Fibroblast of lung (primary cell): ENCODE measurements around the gene NUB1. TPM values are rescaled to one million over a fixed set of nuclear protein-coding genes. Genes with fewer than 3 reads are reported as not detected.
A peak's percentile ranks its signal among the peaks of the same experiment; 100 is the strongest.

Source experiments
- DNase-seq, 2 donors: peaks; one replicate each; pipeline versions ENCODE4 v3.0.0 to v3.0.0-alpha.2; 2010; ENCODE audit warnings: low read depth in 2 of 2
- H2AFZ ChIP-seq: 2 replicates; pipeline ENCODE4 v1.5.1; 2012; ENCODE audit warnings: low read length, control low read depth, inconsistent platforms
- H3K27ac ChIP-seq: 2 replicates; pipeline ENCODE4 v1.5.1; 2011; ENCODE audit warnings: low read length, control low read depth; ENCODE audit not compliant: insufficient read depth
- H3K27me3 ChIP-seq: 2 replicates; pipeline ENCODE4 v1.5.1; 2011; ENCODE audit warnings: mild to moderate bottlenecking, low read length; ENCODE audit not compliant: control insufficient read depth, insufficient read depth
- H3K36me3 ChIP-seq: 2 replicates; pipeline ENCODE4 v1.5.1; 2011; ENCODE audit warnings: low read length; ENCODE audit not compliant: control insufficient read depth, insufficient read depth
- H3K4me1 ChIP-seq: 2 replicates; pipeline ENCODE4 v1.5.1; 2011; ENCODE audit warnings: low read length; ENCODE audit not compliant: control insufficient read depth, insufficient read depth; ENCODE audit errors: extremely low read depth
- H3K4me2 ChIP-seq: 2 replicates; pipeline ENCODE4 v1.5.1; 2011; ENCODE audit warnings: low read length, control low read depth; ENCODE audit not compliant: insufficient read depth; ENCODE audit errors: extremely low read depth
- H3K4me3 ChIP-seq, 4 experiments: fragments of 200-600 bp in 1 of 4; sonication (generic) in 1 of 4; replicated peaks in 1 of 4; 2 replicates each; pipeline ENCODE4 v1.5.1; 2011 to 2016; ENCODE audit warnings: low read length in 4 of 4, low read depth in 3 of 4, mild to moderate bottlenecking in 3 of 4, control low read depth in 2 of 4, inconsistent platforms in 1 of 4, mixed read lengths in 1 of 4; ENCODE audit not compliant: insufficient read depth in 1 of 4; ENCODE audit errors: control extremely low read depth in 1 of 4
- H3K79me2 ChIP-seq: 2 replicates; pipeline ENCODE4 v1.5.1; 2012; ENCODE audit warnings: mild to moderate bottlenecking, low read length, inconsistent platforms; ENCODE audit not compliant: control insufficient read depth, insufficient read depth
- H3K9ac ChIP-seq: 2 replicates; pipeline ENCODE4 v1.5.1; 2011; ENCODE audit warnings: mild to moderate bottlenecking, low read length, control low read depth; ENCODE audit not compliant: insufficient read depth
- H3K9me3 ChIP-seq: 2 replicates; pipeline ENCODE4 v1.5.1; 2012; ENCODE audit warnings: low read depth, low read length; ENCODE audit not compliant: control insufficient read depth, insufficient read depth
- H4K20me1 ChIP-seq: 2 replicates; pipeline ENCODE4 v1.5.1; 2011; ENCODE audit warnings: low read length; ENCODE audit not compliant: control insufficient read depth, insufficient read depth; ENCODE audit errors: extremely low read depth
- EZH2 ChIP-seq: IDR thresholded peaks from 2 replicates; pipeline ENCODE4 v1.5.1; 2012; ENCODE audit warnings: low read length, control low read depth, mild to moderate bottlenecking; ENCODE audit errors: missing control alignments
- polyA plus RNA-seq, 2 donors: library from polyadenylated mRNA; depleted of rRNA in 1 of 2; stranded (reverse) in 1 of 2; unstranded in 1 of 2; fragments of >200 nt; gene quantifications; 2 replicates each; pipeline ENCODE4 v1.2.1, GENCODE V29; 2011 to 2012; ENCODE audit warnings: missing spikeins in 1 of 2
- total RNA-seq: library from RNA; depleted of rRNA; stranded (reverse); fragments of >200 nt; gene quantifications from 2 replicates; pipeline ENCODE4 v1.2.1, GENCODE V29; 2014
- TF ChIP-seq, protein P1 (sequence below), 2 donors: IDR thresholded peaks in 1 of 2; conservative IDR thresholded peaks in 1 of 2; 1 replicate in 1 of 2; 2 replicates in 1 of 2; pipeline ENCODE4 v1.5.1; 2011 to 2012; ENCODE audit warnings: low read length in 2 of 2, control low read depth in 1 of 2, inconsistent platforms in 1 of 2, low read depth in 1 of 2, mild to moderate bottlenecking in 1 of 2

Gene NUB1
- total and polyA plus RNA-seq, 2 donors (not counting 1 experiment from before 2014, with no cell fraction given): 44.4 to 77.7 TPM

DNA sequence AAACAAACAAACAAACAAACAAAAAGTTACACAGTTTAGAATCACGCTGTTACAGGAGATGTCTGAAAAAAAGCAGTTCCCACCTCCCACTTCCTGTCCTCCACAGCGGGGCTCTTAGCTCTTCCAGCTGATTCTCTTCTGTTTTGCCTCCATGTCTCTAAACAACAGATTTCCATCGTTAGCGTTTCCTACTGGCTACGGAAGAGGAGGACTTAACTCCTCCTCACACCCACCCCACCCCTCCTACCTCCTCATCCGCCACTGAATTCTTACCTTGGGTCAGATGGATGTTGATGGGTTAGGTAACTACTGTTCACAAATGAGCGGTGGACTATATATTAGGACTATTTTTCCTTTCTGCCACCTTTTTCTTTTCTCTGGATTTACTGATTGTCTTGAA is 36.8 kb upstream of the NUB1 start:
- peaks cover 9% of the 10 kb centered on the region for H3K4me1 ChIP-seq
- H3K4me2 ChIP-seq: peak overlapping the region; percentile 74
- H3K9ac ChIP-seq: no peak overlapping the region
- no peak for DNase-seq
- peak overlapping the region; percentile 61 for H2AFZ ChIP-seq
- H3K36me3 ChIP-seq: no peaks in the 10 kb centered on the region
- H3K27me3 ChIP-seq: peaks cover 14% of the 10 kb centered on the region
- no peaks in the 10 kb centered on the region for H4K20me1 ChIP-seq
- peak overlapping the region in 1 of 4 experiments; percentile 27 for H3K4me3 ChIP-seq
- TF ChIP-seq EZH2: no peak
- TF ChIP-seq, protein P1, sequence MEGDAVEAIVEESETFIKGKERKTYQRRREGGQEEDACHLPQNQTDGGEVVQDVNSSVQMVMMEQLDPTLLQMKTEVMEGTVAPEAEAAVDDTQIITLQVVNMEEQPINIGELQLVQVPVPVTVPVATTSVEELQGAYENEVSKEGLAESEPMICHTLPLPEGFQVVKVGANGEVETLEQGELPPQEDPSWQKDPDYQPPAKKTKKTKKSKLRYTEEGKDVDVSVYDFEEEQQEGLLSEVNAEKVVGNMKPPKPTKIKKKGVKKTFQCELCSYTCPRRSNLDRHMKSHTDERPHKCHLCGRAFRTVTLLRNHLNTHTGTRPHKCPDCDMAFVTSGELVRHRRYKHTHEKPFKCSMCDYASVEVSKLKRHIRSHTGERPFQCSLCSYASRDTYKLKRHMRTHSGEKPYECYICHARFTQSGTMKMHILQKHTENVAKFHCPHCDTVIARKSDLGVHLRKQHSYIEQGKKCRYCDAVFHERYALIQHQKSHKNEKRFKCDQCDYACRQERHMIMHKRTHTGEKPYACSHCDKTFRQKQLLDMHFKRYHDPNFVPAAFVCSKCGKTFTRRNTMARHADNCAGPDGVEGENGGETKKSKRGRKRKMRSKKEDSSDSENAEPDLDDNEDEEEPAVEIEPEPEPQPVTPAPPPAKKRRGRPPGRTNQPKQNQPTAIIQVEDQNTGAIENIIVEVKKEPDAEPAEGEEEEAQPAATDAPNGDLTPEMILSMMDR (conservative IDR thresholded peaks at IDR 0.05 in 1 of 2, IDR thresholded peaks at IDR 0.05 in 1 of 2; ENCODE audit: low read depth in 1 of 2, low read length in 2 of 2): no peak
- H3K9me3 ChIP-seq: no peaks in the 10 kb centered on the region
- H3K27ac ChIP-seq: no peak overlapping the region
- no peaks in the 10 kb centered on the region for H3K79me2 ChIP-seq

- Histone ChIP-seq H4K20me1 (no peaks in the 10 kb centered on the region), H3K4me3 (no peak overlapping the region), H3K27ac (no peak overlapping the region), H3K4me2 (no peak overlapping the region), H3K79me2 (no peaks in the 10 kb centered on the region), H3K27me3 (peaks cover 14% of the 10 kb centered on the region), H3K9me3 (no peaks in the 10 kb centered on the region), H3K4me1 (peaks cover 9% of the 10 kb centered on the region), H3K9ac (no peak overlapping the region), H3K36me3 (no peaks in the 10 kb centered on the region), H2AFZ (no peak overlapping the region)
- TF ChIP-seq, protein P1 (conservative IDR thresholded peaks at IDR 0.05 in 1 of 2, IDR thresholded peaks at IDR 0.05 in 1 of 2; ENCODE audit: low read depth in 1 of 2, low read length in 2 of 2): no peak
- TF ChIP-seq EZH2: no peak
- no peak for DNase-seq
These were observed 35.2 kb upstream of the NUB1 start for GRCh38 chr7:151306374-151306773.

DNA sequence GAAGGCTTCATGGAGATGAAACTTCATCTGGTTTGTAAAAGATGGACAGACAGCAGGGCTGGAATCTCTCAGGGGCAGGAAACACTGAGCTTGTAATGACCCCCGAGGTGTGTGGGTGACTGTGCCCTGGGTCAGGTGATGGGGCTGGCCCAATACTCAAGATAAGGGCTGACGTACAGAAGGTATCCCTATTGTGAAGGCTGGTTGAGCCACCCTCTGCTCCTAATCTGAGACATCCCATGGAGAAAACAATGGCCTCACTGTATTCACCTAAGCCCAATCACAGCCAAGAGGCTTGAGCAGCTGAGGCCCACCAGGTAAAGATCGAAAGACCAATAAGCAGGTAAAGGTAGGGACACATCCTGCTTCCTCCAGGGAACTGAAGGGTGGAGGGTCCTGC is 34.8 kb upstream of the NUB1 start:
- no peak overlapping the region for H3K27ac ChIP-seq
- no peak overlapping the region for H3K9ac ChIP-seq
- no peak for DNase-seq
- no peak overlapping the region for H3K4me3 ChIP-seq
- no peaks in the 10 kb centered on the region for H4K20me1 ChIP-seq
- H3K4me2 ChIP-seq: no peak overlapping the region
- H3K27me3 ChIP-seq: peaks cover 13% of the 10 kb centered on the region
- H3K79me2 ChIP-seq: no peaks in the 10 kb centered on the region
- no peak for TF ChIP-seq EZH2
- TF ChIP-seq, protein P1 (conservative IDR thresholded peaks at IDR 0.05 in 1 of 2, IDR thresholded peaks at IDR 0.05 in 1 of 2; ENCODE audit: low read depth in 1 of 2, low read length in 2 of 2): no peak
- H3K9me3 ChIP-seq: no peaks in the 10 kb centered on the region
- H2AFZ ChIP-seq: no peak overlapping the region
- H3K36me3 ChIP-seq: no peaks in the 10 kb centered on the region
- peaks cover 9% of the 10 kb centered on the region for H3K4me1 ChIP-seq
